DMS 273 treated with DMSO at 0.1 percent for 48 hours (cell line): ENCODE results near the gene RHOBTB3.
A peak's percentile ranks its signal among the peaks of the same experiment; 100 is the strongest.
"Not testable (repeated sequence)": the region's sequence is repeated elsewhere in the genome, so short reads cannot be mapped to it uniquely, and the experiment has no call there.

ENCODE experiments used
- DNase-seq: peaks from one replicate; lab custom pipeline; 2025; lab: John Stamatoyannopoulos, UW

Gene RHOBTB3

DNA sequence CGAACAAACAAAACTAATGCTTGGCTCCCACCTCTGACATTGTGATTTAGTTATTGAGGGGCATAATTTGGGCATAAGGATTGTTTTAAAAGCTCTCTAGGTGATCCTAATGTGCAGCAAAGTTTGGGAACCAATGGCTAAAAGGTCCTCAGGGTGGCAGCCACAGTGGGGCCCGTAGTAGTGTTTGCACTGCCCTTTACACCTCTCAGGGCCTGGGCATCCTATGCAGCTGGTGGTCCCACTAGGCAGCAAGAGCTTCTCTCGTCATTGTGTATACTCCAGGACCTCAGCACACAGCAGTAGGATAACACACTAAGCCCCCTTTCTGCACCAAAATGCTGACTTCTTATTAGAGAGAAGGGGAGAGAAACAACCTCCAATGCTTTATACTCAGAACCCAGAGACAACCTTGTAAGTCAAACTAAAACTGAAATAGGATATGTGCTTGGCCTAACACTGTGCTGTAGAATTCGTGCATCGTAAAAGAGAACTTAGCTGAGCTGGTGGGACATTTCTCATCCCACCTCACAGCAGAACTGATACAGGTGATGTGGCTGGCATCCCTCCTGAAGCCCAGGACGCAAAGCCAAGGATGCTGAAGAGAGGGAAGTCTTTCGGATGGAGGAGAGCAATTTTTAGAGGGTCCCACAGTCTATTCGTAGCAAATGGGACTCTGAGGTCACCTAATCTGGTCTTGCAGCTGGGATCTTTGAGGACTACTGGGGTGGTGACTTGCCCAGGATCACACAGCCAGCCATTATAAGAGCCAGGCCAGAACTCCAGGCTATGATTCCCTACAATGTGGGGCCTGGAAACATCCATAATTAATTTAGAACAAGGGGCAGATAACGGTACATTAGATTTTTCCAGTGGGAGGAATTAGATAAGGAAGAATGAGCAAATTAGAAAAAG lies 90.2 kb downstream of the RHOBTB3 start:
- no peak for DNase-seq

DNA sequence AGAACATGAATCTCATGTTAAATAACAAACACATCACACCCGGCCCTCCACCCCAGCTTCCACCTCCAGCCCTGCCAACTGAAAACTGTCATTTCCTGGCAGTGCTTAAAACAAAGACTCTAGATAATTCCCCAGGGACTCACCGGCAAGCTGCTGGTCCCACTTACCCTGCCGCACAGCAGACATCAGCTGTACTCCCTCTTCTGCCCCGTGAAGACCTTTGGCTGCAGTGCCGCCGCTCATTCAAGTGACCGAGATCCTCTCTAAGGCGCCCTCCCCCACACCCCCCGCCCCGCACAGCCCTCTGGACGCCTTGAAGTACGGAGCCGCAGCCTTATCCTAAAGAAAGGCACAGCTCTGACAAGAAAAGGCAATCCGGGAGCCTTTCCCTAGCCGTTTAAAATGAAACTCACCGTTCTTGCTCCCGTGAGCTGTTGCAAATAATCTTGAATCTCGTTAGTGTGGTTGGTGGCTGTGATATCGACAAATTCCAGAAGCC lies 91.0 kb downstream of the RHOBTB3 start:
- peak; percentile 30 for DNase-seq

DNA sequence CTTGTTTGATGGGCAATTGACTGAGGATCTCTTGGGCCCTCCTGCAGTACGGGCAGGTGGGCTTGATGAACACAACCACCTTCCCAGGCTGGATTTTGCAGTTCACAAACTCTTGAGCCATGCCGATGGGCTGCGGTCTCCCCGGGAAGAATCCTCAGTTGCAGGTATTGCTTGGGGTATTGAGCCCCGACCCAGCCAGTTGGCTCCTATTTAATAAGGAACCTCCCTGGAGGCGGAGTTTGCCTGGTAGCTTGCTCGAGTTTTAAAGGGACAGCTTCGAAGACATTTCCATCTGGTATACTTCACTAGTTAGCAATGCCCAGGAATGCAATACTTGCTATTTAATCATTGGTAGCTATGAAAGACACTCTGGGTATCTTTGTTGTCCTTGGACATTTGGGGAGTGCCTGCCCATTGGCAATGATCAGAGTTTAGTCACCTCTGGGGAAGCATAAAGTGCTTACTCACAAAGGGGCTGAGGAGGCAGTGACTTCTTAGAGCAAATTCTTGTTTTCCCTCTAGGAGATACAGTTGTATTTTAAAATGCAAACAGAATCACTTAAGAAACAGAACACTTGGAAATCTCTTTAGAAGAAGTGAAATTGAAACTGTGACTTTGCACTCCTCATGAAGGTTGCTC lies 91.5 kb downstream of the RHOBTB3 start, which contains the start of gene GLRX:
TSS of gene GLRX (minus strand) at position 185 of the 640 bp plus-strand sequence. CDS start at position 121, 64 bp downstream.
- DNase-seq, result no peak

DNA sequence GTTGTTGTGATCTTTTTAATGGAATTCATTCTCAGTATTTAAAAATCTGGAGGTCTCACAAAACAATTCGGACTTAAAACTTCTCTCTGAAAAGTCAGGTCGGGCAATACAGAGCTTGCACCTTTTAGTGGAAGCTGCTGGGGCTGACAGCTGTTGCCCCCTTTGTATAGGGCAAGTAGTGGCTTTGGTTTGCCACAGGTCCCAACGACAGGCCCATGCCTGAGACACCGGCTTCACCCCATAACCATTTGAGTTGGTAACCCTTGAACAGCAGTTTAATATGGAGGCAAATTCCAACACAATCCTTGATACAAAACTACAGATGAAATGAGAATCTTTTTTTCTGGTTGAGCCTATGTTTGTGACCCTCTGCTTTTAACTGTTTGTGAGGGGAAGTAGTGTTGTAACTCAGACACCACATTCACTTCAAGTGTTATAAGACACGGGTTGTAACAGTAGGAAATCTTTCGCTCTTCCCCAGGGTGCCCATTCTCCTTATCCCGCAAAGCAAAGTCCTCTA lies 92.1 kb downstream of the RHOBTB3 start:
- no peak for DNase-seq

DNA sequence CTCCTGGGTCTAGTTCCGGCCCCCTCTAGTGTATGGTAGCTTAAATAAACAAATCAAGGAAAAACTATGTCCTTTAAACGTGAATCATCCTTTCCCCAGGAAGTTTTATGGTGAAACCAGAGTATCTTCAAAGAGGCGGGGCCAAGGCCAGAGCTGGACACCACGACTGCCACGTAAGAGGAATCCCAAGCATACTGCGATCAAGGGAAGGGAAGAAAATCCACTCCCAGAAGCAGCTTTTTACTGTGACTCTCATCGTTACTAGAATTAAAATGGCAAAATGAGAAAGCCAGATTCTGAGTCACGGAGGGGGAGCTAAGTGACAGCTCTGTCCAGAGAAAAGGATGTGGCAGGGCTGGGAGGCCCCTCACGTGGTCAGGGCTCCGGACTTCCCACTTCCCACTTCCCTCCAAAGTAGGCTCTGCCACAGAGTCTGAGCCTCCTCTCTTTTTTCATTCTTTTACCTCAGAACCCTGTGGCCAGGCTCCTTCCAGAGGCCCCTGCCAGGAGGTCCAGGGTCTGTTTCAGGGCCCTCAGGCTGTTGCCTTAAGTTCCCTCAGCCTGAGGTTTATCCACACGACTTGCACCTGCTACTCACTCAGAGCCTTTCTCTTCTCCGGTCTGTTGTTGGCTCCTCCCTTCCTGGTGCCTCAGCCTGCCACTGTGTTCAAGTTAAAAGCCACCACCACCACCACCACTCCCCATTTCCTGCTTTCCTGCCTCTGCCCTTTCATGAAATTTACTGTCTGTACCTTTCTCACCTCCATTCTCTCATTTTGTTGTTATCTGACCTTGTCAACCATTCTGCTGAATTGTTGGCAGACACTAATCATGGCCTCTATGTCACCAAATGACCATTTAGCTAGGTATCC lies 92.8 kb downstream of the RHOBTB3 start:
- no peak for DNase-seq

DNA sequence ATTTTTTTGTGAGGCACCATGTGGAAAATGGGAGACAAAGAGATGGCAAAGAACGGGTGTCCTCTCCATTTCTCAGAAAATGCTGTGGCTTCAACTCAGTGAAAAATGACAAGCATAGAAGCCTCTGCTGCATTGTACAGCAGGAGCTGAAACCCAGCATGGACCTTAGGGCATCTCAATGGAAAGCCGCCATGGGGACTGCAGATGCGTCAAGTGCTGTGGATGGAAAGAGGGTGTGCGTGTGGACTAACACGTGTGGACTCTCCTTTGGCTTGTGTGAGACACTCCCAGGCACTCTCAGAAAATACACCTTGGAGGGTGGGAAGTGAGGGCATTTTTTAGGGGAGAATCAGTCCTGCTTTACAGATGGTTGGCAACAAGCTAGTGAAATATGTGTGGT lies 93.6 kb downstream of the RHOBTB3 start:
- no peak for DNase-seq

DNA sequence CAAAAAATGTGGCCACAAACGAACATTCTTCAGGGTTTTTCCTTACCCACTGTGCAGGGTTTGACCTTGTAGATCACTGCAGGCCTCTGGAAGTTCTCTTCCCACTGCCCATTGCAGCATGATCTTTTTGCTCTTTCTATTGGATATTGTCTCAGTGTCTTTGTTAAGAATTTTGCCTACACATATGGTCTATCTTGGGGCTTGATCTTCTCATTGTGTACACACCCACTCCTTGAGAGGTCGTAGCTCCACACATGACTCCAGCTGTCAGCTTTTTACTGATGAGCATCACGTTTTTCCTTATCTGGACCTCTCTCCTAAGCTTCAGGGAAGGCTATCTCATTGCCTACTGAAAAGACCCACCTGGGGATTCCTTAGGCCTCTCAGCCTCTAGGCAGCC lies 94.4 kb downstream of the RHOBTB3 start:
- DNase-seq, result no peak

DNA sequence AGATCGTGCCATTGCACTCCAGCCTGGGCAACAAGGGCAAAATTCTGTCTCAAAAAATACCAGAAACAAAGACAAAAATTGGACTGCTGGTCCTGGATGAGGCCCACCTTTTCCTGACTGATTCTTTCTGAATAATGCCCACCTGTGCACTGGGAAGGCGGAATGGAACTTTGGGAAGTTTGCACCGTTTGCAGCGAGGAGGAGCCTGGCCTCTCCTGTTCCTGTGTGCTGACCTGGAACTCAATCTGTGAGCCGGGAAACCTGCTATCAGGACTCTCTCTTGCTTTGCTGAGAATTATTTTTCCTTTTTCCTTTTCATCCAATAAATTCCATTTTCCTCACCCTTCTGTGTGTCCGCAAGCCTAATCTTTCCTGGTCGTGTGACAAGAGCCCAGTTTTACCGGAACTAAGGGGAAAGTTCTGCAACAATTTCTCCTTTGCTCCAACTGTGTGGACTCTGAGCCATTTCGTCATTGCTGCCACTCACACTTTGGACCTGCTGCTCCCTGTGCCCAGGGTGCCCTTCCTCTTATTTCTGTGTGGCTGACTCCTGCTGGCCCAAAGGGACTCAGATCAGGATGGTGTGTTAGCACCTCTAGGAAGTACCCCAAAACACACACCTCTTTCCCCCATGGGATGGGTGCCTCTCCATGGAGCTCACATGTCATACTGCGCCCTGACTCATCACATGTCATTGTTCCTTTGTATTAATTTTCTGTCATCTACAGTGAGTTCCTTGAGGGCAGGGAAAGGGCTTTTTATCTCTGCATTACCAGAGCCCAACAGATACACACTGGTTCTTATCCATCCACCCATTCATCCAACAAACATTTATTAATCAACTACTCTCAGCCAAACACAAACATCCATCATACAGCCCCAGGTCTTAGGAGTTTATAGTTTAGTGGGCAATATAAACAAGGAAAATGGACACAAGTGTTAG lies 96.1 kb downstream of the RHOBTB3 start:
- DNase-seq, result no peak

DNA sequence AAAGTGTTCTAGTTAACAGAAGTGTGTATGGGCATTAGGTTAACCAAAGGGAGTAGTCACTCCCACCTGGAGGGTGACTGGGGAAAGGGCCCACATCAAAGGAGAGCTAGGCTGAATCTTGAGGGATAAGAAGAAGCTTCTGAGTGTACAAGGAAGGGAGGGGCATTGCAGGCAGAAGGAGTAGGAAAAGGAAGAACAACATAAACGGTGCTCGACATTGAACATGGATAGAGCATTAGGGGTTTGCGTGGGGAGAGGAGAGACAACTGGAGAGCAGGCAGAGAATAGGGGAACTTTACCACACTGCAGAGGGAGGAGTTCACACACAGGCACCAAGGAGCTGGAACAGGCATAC lies 96.7 kb downstream of the RHOBTB3 start:
- no peak for DNase-seq

DNA sequence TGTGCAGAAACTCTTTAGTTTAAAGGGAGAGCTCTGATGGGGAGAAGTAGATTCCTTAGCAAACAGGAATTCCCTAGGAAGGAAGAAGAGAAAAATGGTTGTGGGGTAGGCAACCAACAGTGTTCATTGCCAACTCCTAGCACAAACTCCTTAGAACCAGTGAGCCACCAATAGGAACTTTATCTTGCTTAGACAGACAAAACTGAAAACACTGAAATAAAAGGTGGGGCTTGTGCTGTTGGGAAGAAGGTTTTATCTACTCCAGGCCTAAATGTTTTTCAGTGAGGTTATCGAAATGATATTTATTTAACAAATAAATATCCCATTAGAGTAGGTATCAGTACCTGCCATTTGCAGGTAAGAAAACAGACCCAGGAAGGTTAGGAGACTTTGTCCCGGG lies 99.1 kb downstream of the RHOBTB3 start:
- no peak for DNase-seq

DNA sequence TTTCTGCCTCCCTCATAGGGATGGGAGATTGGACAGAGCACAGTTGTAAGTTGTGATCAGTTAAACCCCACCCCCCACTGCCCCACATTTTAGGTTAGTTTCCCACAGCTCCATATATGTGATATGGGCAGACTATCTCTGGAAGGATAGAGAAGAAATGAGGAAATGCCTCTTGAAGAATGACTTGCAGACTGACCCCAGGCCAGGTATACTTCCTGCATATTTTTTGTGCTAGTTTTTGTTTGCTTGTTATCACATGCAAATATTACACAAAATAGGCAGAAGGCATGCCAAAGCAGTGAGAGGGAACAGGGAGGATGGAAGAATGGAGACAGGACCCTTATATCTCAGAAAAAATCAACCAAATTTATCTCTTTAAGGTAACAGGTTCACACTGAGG lies 101.5 kb downstream of the RHOBTB3 start:
- DNase-seq, result no peak

DNA sequence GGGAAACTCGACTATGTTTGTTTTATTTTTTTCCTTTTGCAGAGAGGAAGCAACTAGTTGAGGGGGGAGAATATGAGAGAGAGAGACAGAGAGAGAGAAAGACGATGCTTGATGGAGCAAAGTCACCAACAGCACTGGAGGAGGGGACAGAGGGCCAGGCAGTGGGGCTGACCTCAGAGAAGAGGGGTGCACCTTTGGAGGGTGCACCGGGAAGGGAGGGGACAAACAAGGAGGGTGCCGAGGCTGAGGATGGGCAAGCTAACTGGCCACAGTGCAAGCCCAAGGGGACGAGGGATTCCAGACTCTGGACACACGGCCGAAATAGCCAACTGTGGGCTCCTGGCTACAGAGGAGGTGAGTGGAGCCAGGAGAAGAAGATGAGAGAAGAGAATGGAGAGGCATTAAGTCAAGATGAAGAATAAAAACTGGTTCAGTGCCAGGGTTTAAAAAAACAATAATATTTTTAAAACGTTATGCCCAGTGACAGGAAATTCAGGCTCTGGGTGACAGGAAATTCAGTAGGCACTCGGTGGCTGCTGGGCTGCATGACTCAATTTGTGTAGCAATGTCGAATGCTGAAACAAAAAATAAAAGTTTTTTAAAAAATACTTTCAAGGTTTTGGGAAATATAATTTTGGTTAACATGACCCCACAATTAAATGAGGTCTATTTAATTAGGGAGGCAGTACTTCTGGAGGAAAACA lies 104.7 kb downstream of the RHOBTB3 start:
- DNase-seq, result no peak

DNA sequence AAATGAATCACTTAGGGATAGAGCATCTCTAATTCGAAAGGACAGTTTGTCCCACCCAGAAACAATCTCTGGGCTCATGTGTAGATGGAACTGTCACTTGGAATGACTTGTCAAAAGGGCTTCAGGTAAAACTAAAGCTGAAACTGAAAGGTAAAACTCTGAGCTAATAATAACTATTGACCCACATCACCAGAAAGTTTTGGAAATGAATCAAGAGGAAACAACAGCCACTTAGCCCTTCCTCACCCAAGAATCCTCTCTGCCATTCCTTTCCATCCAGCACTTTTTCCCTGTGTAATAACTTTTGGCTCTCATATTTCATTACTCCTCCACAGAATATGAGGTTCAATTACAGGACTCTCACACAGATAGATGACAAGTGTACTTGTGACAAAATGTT lies 105.4 kb downstream of the RHOBTB3 start:
- no peak for DNase-seq

DNA sequence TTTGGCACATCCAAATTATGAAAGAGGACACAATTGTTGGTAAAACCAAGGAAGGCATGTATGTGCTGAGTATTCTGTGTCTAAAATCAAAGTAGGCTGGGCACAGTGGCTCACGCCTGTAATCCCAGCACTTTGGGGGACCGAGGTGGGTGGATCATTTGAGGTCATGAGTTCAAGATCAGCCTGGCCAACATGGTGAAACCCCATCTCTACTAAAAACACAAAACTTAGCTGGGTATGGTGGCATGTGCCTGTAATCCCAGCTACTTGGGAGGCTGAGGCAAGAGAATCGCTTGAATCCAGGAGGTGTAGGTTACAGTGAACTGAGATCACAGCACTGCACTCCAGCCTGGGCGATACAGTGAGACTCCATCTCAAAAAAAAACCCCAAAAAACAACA lies 105.8 kb downstream of the RHOBTB3 start:
- not testable (repeated sequence) for DNase-seq

DNA sequence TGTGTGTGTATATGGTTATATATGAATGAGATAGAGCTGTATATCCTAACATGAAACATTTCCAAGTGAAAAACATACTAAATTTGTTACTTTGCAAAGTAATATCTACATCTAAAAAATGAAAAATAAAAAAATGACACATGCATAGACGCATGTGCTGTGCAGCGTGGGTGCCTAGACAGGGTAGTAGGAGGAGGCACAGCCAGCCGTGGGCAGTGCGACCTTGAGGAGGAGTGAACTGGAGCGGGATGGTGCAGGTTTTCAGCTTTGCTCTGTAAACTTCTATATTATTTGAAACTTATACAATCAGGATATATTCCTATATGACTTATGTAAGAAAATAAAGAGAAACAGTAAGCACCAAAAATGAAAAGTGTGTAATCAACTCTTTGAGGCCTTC lies 106.4 kb downstream of the RHOBTB3 start:
- DNase-seq, result no peak

DNA sequence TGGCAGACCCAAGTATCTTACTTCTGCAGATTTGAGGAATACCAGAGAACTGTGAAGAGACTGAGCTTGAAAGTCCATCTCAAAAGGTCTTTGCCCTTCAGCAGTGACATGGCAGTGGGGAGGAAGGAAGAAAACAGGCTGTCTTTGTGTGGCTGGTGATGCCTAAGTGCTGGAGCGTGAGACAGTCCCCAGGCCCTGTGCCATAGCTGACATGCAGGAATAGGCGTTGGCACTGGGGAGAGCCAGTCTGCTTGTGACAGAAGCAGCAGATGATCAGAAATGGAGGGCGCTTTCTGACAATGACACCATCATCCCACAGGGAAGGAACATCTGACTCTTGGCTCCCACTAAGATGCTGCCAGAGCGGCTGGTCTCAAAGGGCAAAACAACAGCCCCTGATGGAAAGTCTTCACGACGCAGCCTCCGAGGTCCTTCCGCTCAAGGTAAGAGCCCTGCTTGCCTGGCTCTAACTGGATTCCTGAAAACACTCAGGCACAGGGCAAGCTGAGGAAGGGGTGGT lies 106.9 kb downstream of the RHOBTB3 start:
- no peak for DNase-seq

DNA sequence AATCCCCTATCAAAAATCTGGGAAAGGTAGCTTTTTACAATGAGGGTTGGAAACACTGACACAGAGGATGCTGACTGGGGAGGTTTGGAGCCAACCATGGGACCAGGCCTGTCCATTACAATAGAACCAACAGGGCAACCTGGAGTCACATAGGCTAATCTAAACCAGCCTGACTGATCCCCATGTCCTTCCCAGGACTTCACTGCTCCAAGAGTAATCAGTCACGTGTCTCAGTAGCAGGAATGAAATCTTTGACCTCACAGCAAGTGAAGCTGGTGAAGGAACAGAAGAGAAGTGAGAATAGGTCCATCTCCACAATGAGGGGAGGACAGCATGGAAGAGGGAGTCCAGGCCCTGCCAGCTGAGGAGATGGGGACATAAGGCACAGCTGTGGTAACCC lies 107.4 kb downstream of the RHOBTB3 start:
- DNase-seq, result no peak

DNA sequence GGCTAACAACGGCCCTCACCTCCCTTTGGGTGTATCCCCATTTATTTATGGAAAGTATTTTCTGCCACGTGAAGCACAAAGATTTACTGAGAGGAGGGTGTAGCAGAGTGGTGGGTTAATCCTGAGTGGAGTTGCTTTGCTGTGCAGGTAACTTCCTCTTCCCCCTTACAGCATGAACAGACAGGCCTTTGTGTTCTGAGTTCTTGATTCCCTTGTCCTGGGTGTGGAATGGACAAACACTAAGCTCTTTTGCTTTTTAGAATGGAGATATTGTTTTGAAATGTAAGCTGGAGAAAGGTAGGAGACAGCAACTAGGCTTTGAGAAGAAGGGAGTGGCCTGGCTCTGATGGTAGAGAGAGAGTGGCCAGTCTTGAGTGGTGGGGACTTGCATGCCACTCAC lies 108.5 kb downstream of the RHOBTB3 start:
- no peak for DNase-seq

DNA sequence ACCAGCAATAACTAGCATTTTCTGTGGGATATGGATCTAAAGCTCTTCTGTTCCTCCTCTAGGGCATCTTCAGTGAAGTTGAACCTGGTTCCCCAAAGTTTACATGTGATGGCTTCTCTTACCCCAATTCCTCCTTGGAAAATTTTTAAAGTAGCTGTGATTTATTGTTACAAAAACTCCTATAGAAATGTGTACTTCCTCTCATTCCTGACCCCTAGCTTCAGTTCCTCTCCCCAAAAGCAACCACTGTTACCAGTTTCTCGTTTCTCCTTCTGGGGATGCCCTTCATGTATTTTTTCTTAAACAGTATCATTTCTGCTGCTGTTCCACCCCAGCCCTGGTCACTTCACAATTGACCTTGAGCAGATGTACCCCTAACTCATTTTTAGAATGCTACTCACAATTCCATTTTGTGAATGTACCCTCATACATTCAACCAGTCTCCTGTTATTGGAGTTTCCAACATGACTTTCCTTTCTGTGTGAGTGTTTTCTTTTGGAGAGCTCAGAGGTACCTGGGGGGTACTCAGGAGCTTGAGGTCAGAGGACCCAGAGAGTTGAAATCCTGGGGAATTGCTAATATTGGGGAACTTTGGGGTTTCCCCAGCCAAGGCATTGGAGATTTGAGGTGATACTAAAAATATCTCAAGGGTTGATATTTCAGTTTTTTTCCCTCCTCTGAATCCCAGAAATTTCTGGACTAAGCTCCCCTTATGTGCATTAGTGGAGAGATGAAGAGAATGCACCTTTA lies 110.0 kb downstream of the RHOBTB3 start:
- no peak for DNase-seq
